HG02973 (cell line): ENCODE results near the gene SCAMP1.

Experiments
- ATAC-seq: cut with Tn5 transposase; IDR thresholded peaks from one replicate; pipeline ENCODE4 v1.9.1; 2021; ENCODE audit warnings: moderate library complexity; ENCODE audit not compliant: unreplicated experiment

SCAMP1 gene

GRCh38 chr5:78490709-78491485 lies 130.5 kb downstream of the SCAMP1 start:
- no peak for ATAC-seq

- ATAC-seq = no peak
Observed at GRCh38 chr5:78492224-78492623, 131.8 kb downstream of the SCAMP1 start.

GRCh38 chr5:78492650-78493049 lies 132.2 kb downstream of the SCAMP1 start:
- ATAC-seq = no peak

- no peak for ATAC-seq
Observed at GRCh38 chr5:78495800-78496199, 135.4 kb downstream of the SCAMP1 start.

GRCh38 chr5:78496373-78496772 lies 136.0 kb downstream of the SCAMP1 start:
- ATAC-seq = no peak

GRCh38 chr5:78497573-78498533 lies 137.4 kb downstream of the SCAMP1 start:
- ATAC-seq = no peak

- ATAC-seq = no peak
Observed at GRCh38 chr5:78499485-78499884, 139.1 kb downstream of the SCAMP1 start.

GRCh38 chr5:78500028-78500427 lies 139.6 kb downstream of the SCAMP1 start:
- no peak for ATAC-seq

- no peak for ATAC-seq
Observed at GRCh38 chr5:78500871-78501270, 140.5 kb downstream of the SCAMP1 start.

- no peak for ATAC-seq
Observed at GRCh38 chr5:78501411-78502352, 141.3 kb downstream of the SCAMP1 start.

GRCh38 chr5:78503958-78504653 lies 143.7 kb downstream of the SCAMP1 start:
- no peak for ATAC-seq

- ATAC-seq = no peak
Observed at GRCh38 chr5:78504704-78505677, 144.6 kb downstream of the SCAMP1 start.

- no peak for ATAC-seq
Observed at GRCh38 chr5:78505860-78506259, 145.4 kb downstream of the SCAMP1 start.

GRCh38 chr5:78506261-78507024 lies 146.0 kb downstream of the SCAMP1 start:
- no peak for ATAC-seq

- no peak for ATAC-seq
Observed at GRCh38 chr5:78507531-78507930, 147.1 kb downstream of the SCAMP1 start.

- ATAC-seq = no peak
Observed at GRCh38 chr5:78508186-78508765, 147.9 kb downstream of the SCAMP1 start.

- no peak for ATAC-seq
Observed at GRCh38 chr5:78509145-78509865, 148.9 kb downstream of the SCAMP1 start.
